ENCODE measurements around the gene SSTR4.

GRCh38 chr20:23033918-23034317, 1.2 kb upstream of the SSTR4 start:
- TF ChIP-seq CREB1 (CRISPR knock-in tag; IDR thresholded peaks at IDR 0.05) (no peak), CTCF (IDR thresholded peaks at IDR 0.05) (no peak), FOXP1 (CRISPR knock-in tag; IDR thresholded peaks at IDR 0.05; ENCODE audit: borderline replicate concordance) (no peak), NR1H2 (CRISPR knock-in tag; IDR thresholded peaks at IDR 0.05) (no peak), ZNF232 (CRISPR knock-in tag; IDR thresholded peaks at IDR 0.05) (no peak), ETV6 (CRISPR knock-in tag; IDR thresholded peaks at IDR 0.05) (no peak), ZNF121 (CRISPR knock-in tag; IDR thresholded peaks at IDR 0.05) (no peak), ESRRA (CRISPR knock-in tag; IDR thresholded peaks at IDR 0.05; ENCODE audit: borderline replicate concordance) (no peak), SMAD4 (CRISPR knock-in tag; IDR thresholded peaks at IDR 0.05) (no peak)
- TF ChIP-seq, protein P1, sequence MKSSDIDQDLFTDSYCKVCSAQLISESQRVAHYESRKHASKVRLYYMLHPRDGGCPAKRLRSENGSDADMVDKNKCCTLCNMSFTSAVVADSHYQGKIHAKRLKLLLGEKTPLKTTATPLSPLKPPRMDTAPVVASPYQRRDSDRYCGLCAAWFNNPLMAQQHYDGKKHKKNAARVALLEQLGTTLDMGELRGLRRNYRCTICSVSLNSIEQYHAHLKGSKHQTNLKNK (CRISPR knock-in tag; IDR thresholded peaks at IDR 0.05) = no peak

Data from WTC11 (cell line).